Measurements from ENCODE around the gene DUOXA1.

DNA sequence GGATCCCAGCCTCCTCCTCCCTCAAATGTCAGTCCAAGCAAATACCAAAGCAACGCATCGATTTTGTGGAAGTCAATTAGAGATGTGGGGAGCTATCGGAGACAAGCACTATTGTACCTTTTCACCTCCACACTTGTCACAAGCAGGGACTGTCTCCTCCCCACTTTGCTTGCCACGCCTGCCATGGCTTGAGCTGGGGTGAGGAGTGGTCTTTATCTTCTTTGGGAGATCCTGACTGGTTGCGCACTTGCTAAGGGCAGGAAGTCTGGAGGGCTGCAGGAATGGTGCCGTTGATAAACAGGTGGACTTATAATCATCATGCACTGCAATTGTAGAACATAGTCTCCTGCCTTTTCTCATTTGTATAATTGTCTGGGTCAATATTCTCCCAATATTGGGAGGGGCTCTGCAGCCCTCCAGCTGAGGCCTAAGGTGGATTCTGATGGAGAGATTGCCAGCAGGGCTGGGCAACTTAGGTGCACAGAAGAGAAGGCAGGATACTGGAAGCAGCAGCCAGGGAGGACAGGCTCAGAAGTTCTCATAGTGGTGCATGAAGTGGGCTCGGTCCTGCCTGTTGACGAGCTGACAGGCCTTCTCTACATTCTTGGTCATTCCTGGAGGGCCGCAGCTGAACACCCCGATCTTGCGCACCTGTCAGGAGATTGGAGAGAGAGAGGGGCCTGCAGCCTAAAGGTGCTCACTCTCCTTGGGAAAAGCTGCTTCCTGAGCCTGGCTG lies 35.9 kb downstream of the DUOXA1 start:
- TF ChIP-seq ZNF274 (IDR thresholded peaks at IDR 0.05; ENCODE audit: low read depth, low read length) (no peak), SUZ12 (IDR thresholded peaks at IDR 0.05; ENCODE audit: extremely low read depth, insufficient read depth, insufficient read length) (no peak)
